ENCODE measurements around the gene CDC42EP1. TPM values are rescaled to one million over a fixed set of nuclear protein-coding genes. Genes with fewer than 3 reads are reported as not detected.

The CDC42EP1 gene
- total RNA-seq, 1 donor: 35.5 TPM

GRCh38 chr22:37569009-37569920 lies 9.0 kb downstream of the CDC42EP1 start:
- TF ChIP-seq, protein P1, sequence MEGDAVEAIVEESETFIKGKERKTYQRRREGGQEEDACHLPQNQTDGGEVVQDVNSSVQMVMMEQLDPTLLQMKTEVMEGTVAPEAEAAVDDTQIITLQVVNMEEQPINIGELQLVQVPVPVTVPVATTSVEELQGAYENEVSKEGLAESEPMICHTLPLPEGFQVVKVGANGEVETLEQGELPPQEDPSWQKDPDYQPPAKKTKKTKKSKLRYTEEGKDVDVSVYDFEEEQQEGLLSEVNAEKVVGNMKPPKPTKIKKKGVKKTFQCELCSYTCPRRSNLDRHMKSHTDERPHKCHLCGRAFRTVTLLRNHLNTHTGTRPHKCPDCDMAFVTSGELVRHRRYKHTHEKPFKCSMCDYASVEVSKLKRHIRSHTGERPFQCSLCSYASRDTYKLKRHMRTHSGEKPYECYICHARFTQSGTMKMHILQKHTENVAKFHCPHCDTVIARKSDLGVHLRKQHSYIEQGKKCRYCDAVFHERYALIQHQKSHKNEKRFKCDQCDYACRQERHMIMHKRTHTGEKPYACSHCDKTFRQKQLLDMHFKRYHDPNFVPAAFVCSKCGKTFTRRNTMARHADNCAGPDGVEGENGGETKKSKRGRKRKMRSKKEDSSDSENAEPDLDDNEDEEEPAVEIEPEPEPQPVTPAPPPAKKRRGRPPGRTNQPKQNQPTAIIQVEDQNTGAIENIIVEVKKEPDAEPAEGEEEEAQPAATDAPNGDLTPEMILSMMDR (IDR thresholded peaks at IDR 0.05; ENCODE audit: extremely low read depth, low read depth, low read length): no peak
- Histone ChIP-seq H3K9me3 (ENCODE audit: low read depth, low read length) (no peaks in the 10 kb centered on the region), H3K36me3 (ENCODE audit: insufficient read depth, low read length) (peaks cover 46% of the 10 kb centered on the region)

GRCh38 chr22:37569921-37570660 lies 9.8 kb downstream of the CDC42EP1 start:
- Histone ChIP-seq H3K27ac (ENCODE audit: low read depth, low read length) (no peak overlapping the region), H3K4me1 (ENCODE audit: insufficient read depth, low read length) (peaks cover 24% of the 10 kb centered on the region), H2AFZ (ENCODE audit: low read length) (no peak overlapping the region), H3K4me2 (ENCODE audit: insufficient read depth, low read length) (no peak overlapping the region), H3K79me2 (ENCODE audit: insufficient read depth, low read length) (peaks cover 56% of the 10 kb centered on the region), H3K36me3 (ENCODE audit: insufficient read depth, low read length) (peaks cover 46% of the 10 kb centered on the region), H4K20me1 (ENCODE audit: insufficient read depth, low read length) (peaks cover 70% of the 10 kb centered on the region), H3K9me3 (ENCODE audit: low read depth, low read length) (no peaks in the 10 kb centered on the region), H3K27me3 (ENCODE audit: insufficient read depth, low read length) (no peaks in the 10 kb centered on the region), H3K4me3 (ENCODE audit: insufficient read depth, low read length) (no peak overlapping the region)
- TF ChIP-seq, protein P1 (IDR thresholded peaks at IDR 0.05; ENCODE audit: extremely low read depth, low read depth, low read length): no peak
- DNase-seq (ENCODE audit: insufficient read length, low spot score, missing footprints): peak; percentile 59

More at GRCh38 chr22:37569009-37569920, 9.0 kb downstream of the CDC42EP1 start:
- peaks cover 78% of the 10 kb centered on the region for H4K20me1 ChIP-seq (ENCODE audit: insufficient read depth, low read length)
- no peaks in the 10 kb centered on the region for H3K27me3 ChIP-seq (ENCODE audit: insufficient read depth, low read length)
- DNase-seq (ENCODE audit: insufficient read length, low spot score, missing footprints): peak; percentile 64
- peaks cover 64% of the 10 kb centered on the region for H3K79me2 ChIP-seq (ENCODE audit: insufficient read depth, low read length)
- no peak overlapping the region for H2AFZ ChIP-seq (ENCODE audit: low read length)
- H3K4me3 ChIP-seq (ENCODE audit: insufficient read depth, low read length): no peak overlapping the region
- H3K27ac ChIP-seq (ENCODE audit: low read depth, low read length): no peak overlapping the region
- H3K4me1 ChIP-seq (ENCODE audit: insufficient read depth, low read length): peaks cover 29% of the 10 kb centered on the region
- H3K4me2 ChIP-seq (ENCODE audit: insufficient read depth, low read length): no peak overlapping the region

DNA sequence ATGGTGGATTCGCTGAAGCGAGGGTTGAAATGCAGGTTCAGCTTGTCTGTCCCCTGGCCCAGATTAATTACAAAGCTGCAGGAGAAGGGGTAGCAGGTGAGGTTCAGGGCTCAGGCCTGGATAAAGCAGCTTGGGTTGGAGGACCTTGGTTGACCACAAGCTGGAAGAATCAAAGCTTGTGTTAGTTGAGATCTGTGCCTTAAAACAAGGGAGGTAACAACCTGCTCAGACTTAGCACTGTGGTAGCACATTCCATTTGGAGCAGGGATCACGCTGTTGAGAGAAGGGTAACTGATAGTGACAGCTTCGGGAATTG lies 10.3 kb downstream of the CDC42EP1 start:
- Histone ChIP-seq H3K9me3 (ENCODE audit: low read depth, low read length) (no peaks in the 10 kb centered on the region), H2AFZ (ENCODE audit: low read length) (no peak overlapping the region), H3K36me3 (ENCODE audit: insufficient read depth, low read length) (peaks cover 45% of the 10 kb centered on the region), H3K27me3 (ENCODE audit: insufficient read depth, low read length) (no peaks in the 10 kb centered on the region), H3K4me1 (ENCODE audit: insufficient read depth, low read length) (peaks cover 19% of the 10 kb centered on the region), H4K20me1 (ENCODE audit: insufficient read depth, low read length) (peaks cover 65% of the 10 kb centered on the region), H3K79me2 (ENCODE audit: insufficient read depth, low read length) (peaks cover 51% of the 10 kb centered on the region), H3K4me3 (ENCODE audit: insufficient read depth, low read length) (no peak overlapping the region), H3K4me2 (ENCODE audit: insufficient read depth, low read length) (no peak overlapping the region), H3K27ac (ENCODE audit: low read depth, low read length) (no peak overlapping the region)
- TF ChIP-seq, protein P1 (IDR thresholded peaks at IDR 0.05; ENCODE audit: extremely low read depth, low read depth, low read length): no peak
- DNase-seq (ENCODE audit: insufficient read length, low spot score, missing footprints): no peak
